ENCODE measurements around the gene ERC2.

DNA sequence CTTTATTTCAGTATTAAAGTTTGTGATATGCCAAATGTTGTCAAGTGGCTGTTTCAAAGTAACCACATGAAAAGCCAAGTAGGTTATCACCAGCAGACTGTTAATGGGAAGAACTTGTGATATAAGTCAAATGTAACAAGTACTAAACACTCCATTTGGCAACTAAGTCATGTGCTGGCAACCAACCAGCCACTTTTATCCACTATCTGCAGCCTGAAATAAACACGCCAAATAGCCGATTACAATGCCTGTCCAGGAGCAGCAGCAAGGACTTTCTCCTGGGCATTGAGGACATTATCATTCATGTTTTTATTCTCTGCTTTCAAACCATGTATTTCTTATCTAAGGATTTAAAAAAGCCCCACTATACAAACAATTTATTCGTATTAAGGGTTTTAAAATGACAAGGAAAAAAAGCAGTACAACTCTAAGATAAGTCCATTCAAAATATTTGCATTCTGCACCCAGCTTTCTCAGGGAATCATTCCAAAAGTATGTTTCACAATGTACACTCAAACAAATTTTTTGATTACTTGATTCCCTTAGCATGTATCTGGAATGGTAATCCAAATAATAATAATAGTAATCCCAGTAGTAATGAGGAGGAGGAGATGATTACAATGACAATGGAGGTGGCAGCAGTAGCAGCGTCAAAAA is 448.6 kb downstream of the ERC2 start:
- TF ChIP-seq, protein P1, sequence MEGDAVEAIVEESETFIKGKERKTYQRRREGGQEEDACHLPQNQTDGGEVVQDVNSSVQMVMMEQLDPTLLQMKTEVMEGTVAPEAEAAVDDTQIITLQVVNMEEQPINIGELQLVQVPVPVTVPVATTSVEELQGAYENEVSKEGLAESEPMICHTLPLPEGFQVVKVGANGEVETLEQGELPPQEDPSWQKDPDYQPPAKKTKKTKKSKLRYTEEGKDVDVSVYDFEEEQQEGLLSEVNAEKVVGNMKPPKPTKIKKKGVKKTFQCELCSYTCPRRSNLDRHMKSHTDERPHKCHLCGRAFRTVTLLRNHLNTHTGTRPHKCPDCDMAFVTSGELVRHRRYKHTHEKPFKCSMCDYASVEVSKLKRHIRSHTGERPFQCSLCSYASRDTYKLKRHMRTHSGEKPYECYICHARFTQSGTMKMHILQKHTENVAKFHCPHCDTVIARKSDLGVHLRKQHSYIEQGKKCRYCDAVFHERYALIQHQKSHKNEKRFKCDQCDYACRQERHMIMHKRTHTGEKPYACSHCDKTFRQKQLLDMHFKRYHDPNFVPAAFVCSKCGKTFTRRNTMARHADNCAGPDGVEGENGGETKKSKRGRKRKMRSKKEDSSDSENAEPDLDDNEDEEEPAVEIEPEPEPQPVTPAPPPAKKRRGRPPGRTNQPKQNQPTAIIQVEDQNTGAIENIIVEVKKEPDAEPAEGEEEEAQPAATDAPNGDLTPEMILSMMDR (IDR thresholded peaks at IDR 0.05; ENCODE audit: insufficient read depth, low read depth, low read length): no peak
- no peak for TF ChIP-seq EZH2 (IDR thresholded peaks at IDR 0.05; ENCODE audit: insufficient read depth, low read length)

All from astrocyte (in vitro differentiated cells and primary cell).